OCI-LY3 (cell line): ENCODE data around the gene LSM14A.
"Not testable (repeated sequence)": the region's sequence is repeated elsewhere in the genome, so short reads cannot be mapped to it uniquely, and the experiment has no call there.

ENCODE experiments used
- H2AFZ ChIP-seq: fragments of 200-600, 300-600 bp; shearing (Covaris generic); 2 replicates; pipeline ENCODE4 v1.6.0; 2014; ENCODE audit warnings: antibody characterized with exemption, low read depth, low read length
- H3K27ac ChIP-seq: fragments of 200-600, 300-600 bp; sonication (generic); 2 replicates; pipeline ENCODE4 v1.5.1; 2014; ENCODE audit warnings: mild to moderate bottlenecking, low read length, moderate library complexity, mixed read lengths
- H3K27me3 ChIP-seq: fragments of 200-600, 300-600 bp; sonication (generic); 2 replicates; pipeline ENCODE4 v1.6.1; 2014; ENCODE audit warnings: low read depth, low read length, mixed read lengths
- H3K36me3 ChIP-seq: fragments of 200-600, 300-600 bp; sonication (generic); replicated peaks from 2 replicates; pipeline ENCODE3; 2014; ENCODE audit warnings: low read depth, low read length, mixed read lengths
- H3K4me1 ChIP-seq: fragments of 300-600, 200-600 bp; sonication (generic); 2 replicates; pipeline ENCODE4 v1.6.1; 2014; ENCODE audit warnings: low read length, mixed read lengths
- H3K4me2 ChIP-seq: fragments of 200-600, 300-600 bp; sonication (generic); 2 replicates; pipeline ENCODE4 v1.6.1; 2014; ENCODE audit warnings: low read length, mixed read lengths
- H3K4me3 ChIP-seq: fragments of 300-600, 200-600 bp; sonication (generic); 2 replicates; pipeline ENCODE4 v1.5.1; 2014; ENCODE audit warnings: antibody characterized with exemption, mild to moderate bottlenecking, low read length, moderate library complexity
- H3K79me2 ChIP-seq: fragments of 300-600, 200-600 bp; shearing (Covaris generic); 2 replicates; pipeline ENCODE4 v1.6.1; 2014; ENCODE audit warnings: mild to moderate bottlenecking, low read length, mixed read lengths
- H3K9ac ChIP-seq: fragments of 300-600, 200-600 bp; shearing (Covaris generic); 2 replicates; pipeline ENCODE4 v1.6.0; 2014; ENCODE audit warnings: mild to moderate bottlenecking, low read length, moderate library complexity
- H3K9me3 ChIP-seq: fragments of 200-600, 300-600 bp; shearing (Covaris generic); 2 replicates; pipeline ENCODE4 v1.6.1; 2014; ENCODE audit warnings: low read length, mixed read lengths; ENCODE audit not compliant: insufficient read depth
- H4K20me1 ChIP-seq: fragments of 200-600, 300-600 bp; sonication (generic); 2 replicates; pipeline ENCODE4 v1.6.1; 2016; ENCODE audit warnings: low read length, mixed read lengths; ENCODE audit not compliant: insufficient read depth
- CTCF ChIP-seq: fragments of 200-600, 300-600 bp; sonication (generic); IDR thresholded peaks from 2 replicates; pipeline ENCODE4 v1.5.1; 2014; ENCODE audit warnings: antibody characterized with exemption, low read length, low read depth
- EZH2phosphoT487 ChIP-seq: fragments of 200-600 bp; shearing (Covaris generic); IDR thresholded peaks from 2 replicates; pipeline ENCODE4 v1.6.1; 2018; ENCODE audit warnings: antibody characterized with exemption, mixed run types, low read depth

Gene LSM14A

DNA sequence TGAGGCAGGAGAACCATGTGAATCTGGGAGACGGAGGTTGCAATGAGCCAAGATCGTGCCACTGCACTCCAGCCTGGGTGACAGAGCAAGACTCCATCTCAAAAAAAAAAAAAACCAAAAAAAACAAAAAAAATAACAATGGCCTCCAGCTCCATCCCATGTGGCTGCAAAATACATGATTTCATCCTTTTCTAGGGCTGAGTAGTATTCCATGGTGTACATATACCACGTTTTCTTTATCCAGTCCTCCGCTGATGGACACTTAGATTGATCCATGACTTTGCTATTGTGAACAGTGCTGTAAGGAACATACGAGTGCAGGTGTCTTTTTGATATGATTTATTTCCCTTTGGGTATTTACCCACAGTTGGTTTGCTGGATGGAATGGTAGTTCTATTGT lies 20.9 kb upstream of the LSM14A start:
- H3K9me3 ChIP-seq = no peaks in the 10 kb centered on the region
- H4K20me1 ChIP-seq = no peaks in the 10 kb centered on the region

DNA sequence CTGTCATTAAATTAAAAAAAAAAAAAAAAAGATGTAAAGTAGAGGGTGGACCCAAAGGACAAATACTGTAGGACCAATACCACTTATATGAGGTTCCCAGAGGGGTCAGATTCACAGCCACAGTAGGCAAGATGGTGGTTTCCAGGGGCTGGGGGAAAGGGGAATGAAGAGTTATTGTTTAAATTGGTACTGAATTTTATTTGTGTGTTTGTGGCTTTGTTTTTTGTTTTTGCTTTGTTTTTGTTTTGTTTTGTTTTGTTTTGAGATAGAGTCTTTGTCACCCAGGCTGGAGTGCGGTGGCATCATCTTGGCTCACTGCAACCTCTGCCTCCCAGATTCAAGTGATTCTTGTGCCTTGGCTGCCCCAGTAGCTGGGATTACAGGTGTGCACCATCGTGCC lies 17.9 kb upstream of the LSM14A start:
- Histone ChIP-seq H3K4me3 (no peak overlapping the region), H4K20me1 (no peaks in the 10 kb centered on the region), H3K27me3 (no peaks in the 10 kb centered on the region), H3K27ac (no peak overlapping the region), H3K9ac (no peak overlapping the region), H3K4me2 (no peak overlapping the region), H3K36me3 (no peaks in the 10 kb centered on the region), H3K79me2 (no peaks in the 10 kb centered on the region), H3K4me1 (no peaks in the 10 kb centered on the region), H2AFZ (no peak overlapping the region), H3K9me3 (no peaks in the 10 kb centered on the region)
- no peak for TF ChIP-seq EZH2phosphoT487
- TF ChIP-seq CTCF = no peak

More for the DNA sequence above, 20.9 kb upstream of the LSM14A start:
- no peak overlapping the region for H3K4me3 ChIP-seq
- no peak overlapping the region for H2AFZ ChIP-seq
- no peaks in the 10 kb centered on the region for H3K36me3 ChIP-seq
- no peaks in the 10 kb centered on the region for H3K27me3 ChIP-seq
- no peak overlapping the region for H3K27ac ChIP-seq
- H3K79me2 ChIP-seq = no peaks in the 10 kb centered on the region
- H3K4me1 ChIP-seq = no peaks in the 10 kb centered on the region
- no peak for TF ChIP-seq CTCF
- TF ChIP-seq EZH2phosphoT487 = no peak
- no peak overlapping the region for H3K9ac ChIP-seq
- no peak overlapping the region for H3K4me2 ChIP-seq

- TF ChIP-seq CTCF (no peak), EZH2phosphoT487 (no peak)
- no peaks in the 10 kb centered on the region for H3K4me1 ChIP-seq
- no peak overlapping the region for H3K9ac ChIP-seq
- H3K4me3 ChIP-seq = no peak overlapping the region
- H3K79me2 ChIP-seq = no peaks in the 10 kb centered on the region
- H3K4me2 ChIP-seq = no peak overlapping the region
- H4K20me1 ChIP-seq = no peaks in the 10 kb centered on the region
- no peaks in the 10 kb centered on the region for H3K36me3 ChIP-seq
- H3K9me3 ChIP-seq = no peaks in the 10 kb centered on the region
- H3K27ac ChIP-seq = no peak overlapping the region
- no peaks in the 10 kb centered on the region for H3K27me3 ChIP-seq
- H2AFZ ChIP-seq = no peak overlapping the region
Measured at GRCh38 chr19:34155686-34156085, 16.6 kb upstream of the LSM14A start.

DNA sequence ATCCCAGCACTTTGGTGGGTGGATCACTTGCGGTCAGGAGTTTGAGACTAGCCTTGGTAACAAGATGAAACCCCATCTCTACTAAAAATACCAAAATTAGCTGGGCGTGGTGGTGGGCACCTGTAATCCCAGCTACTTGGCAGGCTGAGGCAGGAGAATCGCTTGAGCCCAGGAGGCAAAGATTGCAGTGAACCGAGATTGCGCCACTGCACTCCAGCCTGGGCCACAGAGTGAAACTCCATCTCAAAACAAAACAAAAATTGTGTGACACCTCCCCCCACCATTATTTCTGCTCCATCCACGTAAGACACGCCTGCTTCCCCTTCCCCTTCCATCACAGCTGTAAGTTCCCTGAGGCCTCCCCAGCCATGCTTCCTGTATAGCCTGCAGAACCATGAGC lies 13.3 kb upstream of the LSM14A start:
- not testable (repeated sequence) for H3K4me1 ChIP-seq, H3K36me3 ChIP-seq, H3K4me2 ChIP-seq, H3K9ac ChIP-seq, H2AFZ ChIP-seq, H3K79me2 ChIP-seq, H3K27ac ChIP-seq, H3K27me3 ChIP-seq, H3K4me3 ChIP-seq, H4K20me1 ChIP-seq, H3K9me3 ChIP-seq

DNA sequence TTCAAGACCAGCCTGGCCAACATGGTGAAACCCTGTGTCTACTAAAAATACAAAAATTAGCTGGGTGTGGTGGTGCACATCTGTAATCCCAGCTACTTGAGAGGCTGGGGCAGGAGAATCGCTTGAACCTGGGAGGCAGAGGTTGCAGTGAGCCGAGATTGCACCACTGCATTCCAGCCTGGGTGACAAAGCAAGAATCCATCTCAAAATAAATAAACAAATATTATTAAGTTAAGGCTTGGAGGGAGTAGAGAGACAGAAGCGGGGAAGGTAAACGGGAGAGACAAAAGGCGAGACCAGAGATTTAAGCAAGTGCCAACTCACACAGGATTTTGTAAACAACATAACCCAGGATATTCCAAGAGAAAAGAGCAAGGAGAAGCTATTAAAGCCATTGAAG lies 12.8 kb upstream of the LSM14A start:
- not testable (repeated sequence) for H3K4me2 ChIP-seq, H3K27me3 ChIP-seq, H3K36me3 ChIP-seq, H3K4me1 ChIP-seq, H3K9me3 ChIP-seq, H4K20me1 ChIP-seq, H3K9ac ChIP-seq, H3K79me2 ChIP-seq, H3K27ac ChIP-seq, H3K4me3 ChIP-seq, H2AFZ ChIP-seq

GRCh38 chr19:34161902-34162301 lies 10.4 kb upstream of the LSM14A start:
- not testable (repeated sequence) for H3K9me3 ChIP-seq, H3K27me3 ChIP-seq, H3K4me1 ChIP-seq, H3K36me3 ChIP-seq, H3K4me3 ChIP-seq, H3K9ac ChIP-seq, H2AFZ ChIP-seq, H3K4me2 ChIP-seq, H4K20me1 ChIP-seq, H3K79me2 ChIP-seq, H3K27ac ChIP-seq
